ENCODE results near the gene GABRG2. TPM values are rescaled to one million over a fixed set of nuclear protein-coding genes. Genes with fewer than 3 reads are reported as not detected.

Gene GABRG2
- total RNA-seq, 4 donors from 2014 or later: not detected

GRCh38 chr5:162119801-162120200, 52.2 kb downstream of the GABRG2 start:
- DNase-seq (ENCODE audit: low spot score): no peak
- TF ChIP-seq CTCF (IDR thresholded peaks at IDR 0.05): no peak
- ATAC-seq (ENCODE audit: low FRiP score): no peak

GRCh38 chr5:162128117-162128516, 60.5 kb downstream of the GABRG2 start:
- DNase-seq (ENCODE audit: low spot score) (no peak), ATAC-seq (ENCODE audit: low FRiP score) (no peak)
- no peak for TF ChIP-seq CTCF (IDR thresholded peaks at IDR 0.05)

GRCh38 chr5:162132348-162132747, 64.8 kb downstream of the GABRG2 start:
- no peak for ATAC-seq (ENCODE audit: low FRiP score)

GRCh38 chr5:162139190-162139589, 71.6 kb downstream of the GABRG2 start:
- no peak for ATAC-seq (ENCODE audit: low FRiP score)
- DNase-seq (ENCODE audit: low spot score): no peak
- no peak for TF ChIP-seq CTCF (IDR thresholded peaks at IDR 0.05)

More at GRCh38 chr5:162132348-162132747, 64.8 kb downstream of the GABRG2 start:
- TF ChIP-seq CTCF (IDR thresholded peaks at IDR 0.05): no peak
- DNase-seq (ENCODE audit: low spot score): no peak

- no peak for ATAC-seq (ENCODE audit: low FRiP score)
- no peak for TF ChIP-seq CTCF (IDR thresholded peaks at IDR 0.05)
- no peak for DNase-seq (ENCODE audit: low spot score)
Observed at GRCh38 chr5:162154242-162154641, 86.7 kb downstream of the GABRG2 start.

GRCh38 chr5:162160401-162160800, 92.8 kb downstream of the GABRG2 start:
- ATAC-seq (ENCODE audit: low FRiP score) (no peak), DNase-seq (ENCODE audit: low spot score) (no peak)
- TF ChIP-seq CTCF (IDR thresholded peaks at IDR 0.05): no peak

- ATAC-seq (ENCODE audit: low FRiP score): no peak
- TF ChIP-seq CTCF (IDR thresholded peaks at IDR 0.05): no peak
- no peak for DNase-seq (ENCODE audit: low spot score)
Observed at GRCh38 chr5:162163663-162164062, 96.1 kb downstream of the GABRG2 start.

Data from omental fat pad (tissue), 4 donors.